Neuronal stem cell (in vitro differentiated cells): ENCODE data around the gene PRODH2.
A peak's percentile ranks its signal among the peaks of the same experiment; 100 is the strongest.

ENCODE experiments used
- DNase-seq: peaks from one replicate; pipeline ENCODE4 v3.0.0-alpha.2; 2013; ENCODE audit warnings: low spot score
- H2AFZ ChIP-seq: one replicate; pipeline ENCODE4 v1.6.1; 2013; ENCODE audit warnings: mild to moderate bottlenecking, low read length, inconsistent platforms
- H2AK5ac ChIP-seq: 2 replicates; pipeline ENCODE4 v1.6.1; 2013; ENCODE audit warnings: low read depth, mild to moderate bottlenecking, inconsistent platforms, low read length, moderate library complexity, mixed read lengths
- H2BK120ac ChIP-seq: 2 replicates; pipeline ENCODE4 v1.6.1; 2013; ENCODE audit warnings: low read depth, mild to moderate bottlenecking, inconsistent platforms, low read length, moderate library complexity, mixed read lengths
- H2BK12ac ChIP-seq: one replicate; pipeline ENCODE4 v1.6.1; 2013; ENCODE audit warnings: low read length, inconsistent platforms
- H2BK15ac ChIP-seq: 2 replicates; pipeline ENCODE4 v1.6.1; 2013; ENCODE audit warnings: mild to moderate bottlenecking, low read length, inconsistent platforms, mixed read lengths
- H2BK5ac ChIP-seq: one replicate; pipeline ENCODE4 v1.6.1; 2013; ENCODE audit warnings: inconsistent platforms, mild to moderate bottlenecking, low read length, moderate library complexity
- H3K14ac ChIP-seq: one replicate; pipeline ENCODE4 v1.6.1; 2013; ENCODE audit warnings: low read length, inconsistent platforms
- H3K18ac ChIP-seq: 2 replicates; pipeline ENCODE4 v1.6.1; 2013; ENCODE audit warnings: low read length, inconsistent platforms
- H3K23ac ChIP-seq: 2 replicates; pipeline ENCODE4 v1.6.1; 2013; ENCODE audit warnings: low read depth, mild to moderate bottlenecking, mixed read lengths, low read length, inconsistent platforms; ENCODE audit not compliant: poor library complexity
- H3K27ac ChIP-seq: replicated peaks from 3 replicates; pipeline ENCODE4 v1.5.1; 2013; ENCODE audit warnings: low read length, inconsistent platforms
- H3K27me3 ChIP-seq, 3 experiments: 2 replicates each; pipeline ENCODE4 v1.6.1; 2013; ENCODE audit warnings: low read length in 3 of 3, mild to moderate bottlenecking in 2 of 3, inconsistent platforms in 1 of 3, low read depth in 1 of 3, mixed read lengths in 1 of 3, moderate library complexity in 1 of 3; ENCODE audit not compliant: control insufficient read depth in 3 of 3, insufficient read depth in 3 of 3
- H3K36me3 ChIP-seq, 2 donors: replicated peaks in 1 of 2; 2 replicates each; pipeline ENCODE4 v1.6.1; 2013; ENCODE audit warnings: low read length in 2 of 2; ENCODE audit not compliant: control insufficient read depth in 2 of 2, insufficient read depth in 2 of 2
- H3K4ac ChIP-seq: 2 replicates; pipeline ENCODE4 v1.6.1; 2013; ENCODE audit warnings: inconsistent platforms, mild to moderate bottlenecking, low read length, moderate library complexity
- H3K4me1 ChIP-seq, 2 donors: 1 replicate in 1 of 2; 2 replicates in 1 of 2; pipeline ENCODE4 v1.6.1; 2013; ENCODE audit warnings: low read length in 2 of 2, low read depth in 1 of 2; ENCODE audit not compliant: control insufficient read depth in 2 of 2, insufficient read depth in 1 of 2
- H3K4me2 ChIP-seq: one replicate; pipeline ENCODE4 v1.6.1; 2013; ENCODE audit warnings: mild to moderate bottlenecking, low read length, inconsistent platforms; ENCODE audit not compliant: insufficient read depth, poor library complexity, severe bottlenecking
- H3K4me3 ChIP-seq, 2 donors: 2 replicates each; pipeline ENCODE4 v1.5.1; 2013; ENCODE audit warnings: low read length in 2 of 2, mild to moderate bottlenecking in 2 of 2, inconsistent platforms in 1 of 2, moderate library complexity in 1 of 2
- H3K79me1 ChIP-seq: one replicate; pipeline ENCODE4 v1.6.1; 2013; ENCODE audit warnings: low read depth, mild to moderate bottlenecking, inconsistent platforms, low read length, moderate library complexity
- H3K9ac ChIP-seq: one replicate; pipeline ENCODE4 v1.6.1; 2013; ENCODE audit warnings: mild to moderate bottlenecking, low read depth, low read length, inconsistent platforms; ENCODE audit not compliant: poor library complexity
- H3K9me3 ChIP-seq, 2 donors: replicated peaks in 1 of 2; 2 replicates each; pipeline versions ENCODE3 to v1.6.1; 2013; ENCODE audit warnings: low read length in 2 of 2, mild to moderate bottlenecking in 2 of 2, inconsistent platforms in 1 of 2, low read depth in 1 of 2, mixed read lengths in 1 of 2, moderate library complexity in 1 of 2; ENCODE audit not compliant: control insufficient read depth in 2 of 2, insufficient read depth in 1 of 2
- H4K8ac ChIP-seq: one replicate; pipeline ENCODE4 v1.6.1; 2013; ENCODE audit warnings: low read depth, mild to moderate bottlenecking, inconsistent platforms, low read length, moderate library complexity
- H4K91ac ChIP-seq: one replicate; pipeline ENCODE4 v1.6.1; 2013; ENCODE audit warnings: low read length, low read depth, mild to moderate bottlenecking, inconsistent platforms; ENCODE audit not compliant: poor library complexity
- WGBS, 2 donors: extraction: QIAGEN DNeasy Blood & Tissue Kit; methylation state at CpG; one replicate each; pipeline ENCODE4 v1.1.7; 2013; ENCODE audit warnings: missing lambda C conversion rate in 2 of 2, mixed read lengths in 1 of 2; ENCODE audit not compliant: insufficient read length in 2 of 2, insufficient replicate concordance in 1 of 2; ENCODE audit errors: extremely low coverage in 2 of 2; 5-methylcytosine and 5-hydroxymethylcytosine counted together

Gene PRODH2

DNA sequence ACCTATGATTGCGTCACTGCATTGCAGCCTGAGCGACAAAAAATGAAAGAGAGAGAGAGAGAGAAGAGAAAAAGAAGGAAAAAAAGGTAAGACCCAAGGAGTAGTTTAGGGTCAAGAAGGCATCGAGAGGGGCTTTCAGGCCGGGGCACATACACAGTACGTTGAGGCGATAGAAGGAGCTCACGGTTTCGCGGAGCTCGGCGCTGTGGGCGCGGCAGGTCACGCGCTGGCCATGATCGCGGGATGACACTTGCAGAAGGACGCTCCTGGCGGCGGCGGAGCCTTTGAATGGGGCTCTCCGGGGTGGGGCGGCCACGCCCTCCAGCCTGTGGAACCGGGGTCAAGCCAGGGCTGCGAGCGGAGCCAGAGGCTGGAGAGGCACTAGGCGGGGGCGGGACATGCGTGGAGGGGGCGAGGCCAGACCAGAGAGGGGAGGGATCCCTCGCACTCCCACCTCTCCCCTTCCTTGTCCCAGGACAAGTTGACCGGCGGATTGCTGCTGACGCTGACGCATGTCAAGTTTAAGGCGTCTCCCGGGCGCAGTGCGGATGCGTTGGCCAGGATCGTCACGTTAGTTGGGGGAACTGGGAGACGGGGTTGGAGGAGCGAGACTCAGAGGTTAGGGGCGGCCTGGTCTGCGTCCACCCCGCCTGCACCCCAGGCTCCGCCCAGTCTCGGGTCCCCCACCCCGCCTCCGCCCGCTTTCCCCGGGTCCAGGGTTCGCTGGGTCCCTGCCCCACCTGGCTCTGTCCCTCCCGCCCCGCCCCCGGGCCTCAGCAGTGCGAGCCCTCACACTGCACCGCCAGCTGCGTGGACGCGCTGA is 32.8 kb upstream of the PRODH2 start:
- no CpG with 5 or more reads among the region's 63 CpGs for WGBS, 2 donors

DNA sequence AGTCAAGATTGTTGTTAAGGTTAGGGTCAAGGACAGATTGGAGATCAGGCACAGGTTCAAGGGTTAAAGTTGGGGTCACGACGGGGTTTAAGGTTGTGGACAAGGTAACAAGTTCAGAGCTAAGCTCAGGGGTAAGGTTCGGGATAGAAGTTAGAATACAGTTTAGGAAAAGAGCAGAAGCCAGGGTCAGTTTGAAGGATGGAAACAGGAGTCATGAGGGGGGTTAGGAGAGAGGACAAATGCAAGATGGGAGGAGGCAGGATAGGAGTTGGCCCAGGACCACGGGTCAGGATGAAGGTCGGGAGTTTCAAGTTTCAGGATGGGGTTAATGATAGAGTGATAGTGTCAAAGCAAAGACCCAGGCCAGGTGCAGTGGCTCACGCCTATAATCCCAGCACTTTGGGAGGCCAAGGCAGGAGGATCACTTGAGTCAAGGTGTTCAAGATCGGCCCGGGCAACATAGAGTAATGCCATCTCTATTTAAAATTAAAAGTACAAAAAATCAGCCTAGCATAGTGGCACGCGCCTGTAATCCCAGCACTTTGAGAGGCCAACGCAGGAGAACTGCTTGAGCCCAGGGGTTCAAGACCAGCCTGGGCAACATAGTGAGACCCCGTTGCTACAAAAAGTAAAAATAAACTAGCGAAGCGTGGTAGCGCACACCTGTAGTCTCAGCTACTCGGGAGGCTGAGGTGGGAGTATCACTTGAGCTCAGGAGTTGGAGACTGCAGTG is 32.0 kb upstream of the PRODH2 start:
- H3K14ac ChIP-seq, result peak overlapping the region; percentile 38
- peaks cover 2% of the 10 kb centered on the region for H3K79me1 ChIP-seq
- no peak overlapping the region for H2AFZ ChIP-seq
- H2BK120ac ChIP-seq, result no peak overlapping the region
- H3K4me3 ChIP-seq, result no peak overlapping the region
- H3K27me3 ChIP-seq, result peaks cover 21 to 82% (median 47%) of the 10 kb centered on the region in 3 experiments
- H3K27ac ChIP-seq, result no peak overlapping the region
- peak overlapping the region; percentile 95 for H3K23ac ChIP-seq
- H4K8ac ChIP-seq, result no peak overlapping the region
- no peak overlapping the region for H2BK12ac ChIP-seq
- DNase-seq, result no peak
- no peak overlapping the region for H4K91ac ChIP-seq
- peak overlapping the region; percentile 13 for H2BK5ac ChIP-seq
- peaks cover 4 to 7% of the 10 kb centered on the region in 2 donors for H3K4me1 ChIP-seq
- H3K18ac ChIP-seq, result peak overlapping the region; percentile 71
- no peak overlapping the region for H2BK15ac ChIP-seq
- H2AK5ac ChIP-seq, result no peak overlapping the region
- no peaks in the 10 kb centered on the region for H3K36me3 ChIP-seq
- H3K9me3 ChIP-seq, result no peaks in the 10 kb centered on the region
- H3K9ac ChIP-seq, result no peak overlapping the region
- WGBS, 2 donors, result no CpG with 5 or more reads among the region's 16 CpGs
- no peak overlapping the region for H3K4ac ChIP-seq
- no peak overlapping the region for H3K4me2 ChIP-seq

More for the DNA sequence above, 32.8 kb upstream of the PRODH2 start:
- Histone ChIP-seq H3K27ac (no peak overlapping the region), H2BK15ac (no peak overlapping the region), H4K91ac (no peak overlapping the region), H3K9me3 (no peaks in the 10 kb centered on the region), H3K4me3 (peak overlapping the region in 1 of 2 donors; percentile 65), H3K4me1 (peaks cover 4 to 7% of the 10 kb centered on the region in 2 donors), H3K4ac (no peak overlapping the region), H3K23ac (peak overlapping the region; percentile 96), H2BK12ac (no peak overlapping the region), H3K79me1 (peaks cover 2% of the 10 kb centered on the region), H3K14ac (peak overlapping the region; percentile 38), H3K27me3 (peaks cover 21 to 88% (median 47%) of the 10 kb centered on the region in 3 experiments), H4K8ac (no peak overlapping the region), H2AK5ac (no peak overlapping the region), H3K4me2 (peak overlapping the region; percentile 18), H2AFZ (peak overlapping the region; percentile 45), H3K36me3 (no peaks in the 10 kb centered on the region), H3K9ac (peak overlapping the region; percentile 72), H2BK120ac (no peak overlapping the region), H2BK5ac (no peak overlapping the region), H3K18ac (peak overlapping the region; percentile 76)
- DNase-seq, result no peak

DNA sequence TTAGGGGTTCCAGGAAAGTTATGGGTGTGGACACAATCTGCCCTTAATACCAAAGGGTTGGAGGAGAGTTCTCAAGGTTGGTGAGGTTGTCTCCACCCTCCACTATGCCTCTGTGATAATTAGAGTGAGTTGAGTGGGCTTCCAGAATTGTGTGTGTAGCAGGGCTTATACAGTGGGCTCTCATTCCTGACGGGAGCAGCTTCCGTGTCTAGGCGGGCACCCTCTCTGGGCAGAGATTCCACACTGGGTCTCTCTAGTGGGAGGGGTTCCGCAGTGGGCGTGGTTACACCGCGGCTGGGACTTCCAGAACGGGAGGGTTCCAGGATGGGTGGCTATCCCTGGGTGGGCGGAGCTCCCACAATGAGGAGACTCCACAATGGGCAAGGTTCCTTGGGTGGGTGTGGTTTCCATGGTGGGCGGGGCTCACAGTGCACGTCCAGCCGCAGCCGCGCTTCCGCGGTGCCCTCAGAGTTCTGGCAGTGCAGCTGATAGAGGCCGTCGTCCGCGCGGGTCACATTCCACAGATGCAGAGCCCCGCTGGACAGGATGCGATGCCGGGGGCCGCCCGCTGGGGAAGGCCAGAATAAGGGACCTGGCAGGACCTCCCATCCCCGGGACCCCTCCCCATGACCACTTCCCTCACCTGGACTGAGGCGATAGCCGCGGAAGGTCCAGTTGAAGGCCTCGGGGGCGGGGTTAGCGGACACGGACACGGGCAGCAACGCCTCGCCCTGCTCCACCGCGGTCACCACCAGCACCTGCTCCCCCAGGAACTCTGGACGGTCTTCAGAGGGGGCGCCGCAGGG is 31.2 kb upstream of the PRODH2 start:
- peak overlapping the region; percentile 95 for H3K23ac ChIP-seq
- H3K27ac ChIP-seq, result no peak overlapping the region
- H3K9ac ChIP-seq, result no peak overlapping the region
- H3K4me1 ChIP-seq, result peaks cover 4 to 7% of the 10 kb centered on the region in 2 donors
- H3K36me3 ChIP-seq, result no peaks in the 10 kb centered on the region
- no peak overlapping the region for H2AK5ac ChIP-seq
- no peak overlapping the region for H2BK120ac ChIP-seq
- no peak overlapping the region for H4K91ac ChIP-seq
- H2AFZ ChIP-seq, result peak overlapping the region; percentile 17
- no peak overlapping the region for H3K4ac ChIP-seq
- H3K14ac ChIP-seq, result peak overlapping the region; percentile 38
- peaks cover 21 to 74% (median 47%) of the 10 kb centered on the region in 3 experiments for H3K27me3 ChIP-seq
- no peaks in the 10 kb centered on the region for H3K79me1 ChIP-seq
- WGBS, 2 donors, result no CpG with 5 or more reads among the region's 42 CpGs
- H3K4me3 ChIP-seq, result no peak overlapping the region
- no peak overlapping the region for H3K4me2 ChIP-seq
- H4K8ac ChIP-seq, result no peak overlapping the region
- peak overlapping the region; percentile 13 for H2BK5ac ChIP-seq
- peaks cover 0 to 2% of the 10 kb centered on the region in 2 donors for H3K9me3 ChIP-seq
- no peak overlapping the region for H2BK12ac ChIP-seq
- no peak for DNase-seq
- H3K18ac ChIP-seq, result peak overlapping the region; percentile 71
- no peak overlapping the region for H2BK15ac ChIP-seq
